Measurements from ENCODE around the gene ALG6.

ALG6 gene

DNA sequence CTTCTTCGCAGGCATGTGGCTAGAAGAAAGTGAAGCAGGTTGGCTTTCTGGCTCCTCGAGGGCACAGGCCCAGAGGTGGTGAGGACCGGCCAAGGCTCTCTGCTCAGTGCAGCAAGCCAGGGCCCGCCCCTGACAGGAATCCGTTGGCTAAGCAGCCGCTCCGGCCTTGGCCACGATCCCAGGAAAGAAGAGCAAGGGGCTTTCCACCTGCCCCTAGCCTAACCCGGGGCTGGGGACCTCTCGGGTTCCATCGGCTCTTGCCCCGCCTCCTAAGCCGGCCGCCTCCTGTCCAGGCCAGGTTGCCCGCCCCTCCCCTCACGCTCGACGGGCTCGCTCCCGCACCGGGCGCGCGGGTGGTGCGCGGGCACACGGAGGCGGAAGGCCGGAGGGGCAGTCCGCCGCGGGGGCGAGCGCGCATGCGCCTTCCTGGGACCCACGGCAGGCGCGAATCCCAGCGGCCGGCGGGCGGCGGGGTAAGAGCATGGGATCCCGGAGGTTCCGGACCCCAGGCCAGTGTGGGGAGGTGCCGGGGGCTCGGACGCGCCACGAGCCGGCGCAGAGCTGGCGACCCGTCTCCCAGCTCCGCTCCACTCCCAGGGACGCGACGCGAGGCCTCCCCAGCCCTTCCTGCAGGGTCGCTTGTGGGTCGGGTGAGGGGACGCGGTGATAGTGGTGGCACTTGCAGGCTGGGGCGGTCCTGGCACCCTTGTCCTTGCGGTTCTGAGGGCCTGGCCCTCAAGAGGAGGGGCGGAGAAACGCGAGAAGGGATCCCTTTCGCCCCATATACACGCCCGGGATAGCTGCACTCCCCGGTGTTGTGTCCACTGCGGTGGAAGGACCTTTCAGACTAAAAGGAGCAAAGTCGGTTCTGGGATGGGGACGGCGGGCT, at the start of gene ALG6:
Gene ALG6, plus strand, starts transcription at position 413 of the 889 bp plus-strand sequence. CDS start 3,351 bp downstream, outside the sequence.
- DNase-seq (ENCODE audit: low read depth) = peak; percentile 92

DNA sequence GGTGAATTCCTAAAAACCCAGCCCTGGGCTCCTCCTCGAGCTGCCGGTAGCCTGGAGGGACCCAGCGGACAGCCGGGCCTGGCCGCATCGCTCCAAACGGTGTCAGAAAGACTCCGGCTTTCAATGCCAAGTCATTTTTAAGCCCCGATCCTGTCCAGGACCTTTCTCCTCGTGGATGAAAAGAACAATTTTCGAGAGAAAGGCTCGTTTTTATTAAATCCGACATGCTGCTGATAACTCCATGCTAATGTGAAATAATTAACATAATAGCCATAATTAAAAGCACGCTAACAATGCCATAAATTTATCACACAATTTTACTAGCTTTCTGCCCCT, 49.6 kb upstream of the ALG6 start:
- no peak for DNase-seq (ENCODE audit: low read depth)

DNA sequence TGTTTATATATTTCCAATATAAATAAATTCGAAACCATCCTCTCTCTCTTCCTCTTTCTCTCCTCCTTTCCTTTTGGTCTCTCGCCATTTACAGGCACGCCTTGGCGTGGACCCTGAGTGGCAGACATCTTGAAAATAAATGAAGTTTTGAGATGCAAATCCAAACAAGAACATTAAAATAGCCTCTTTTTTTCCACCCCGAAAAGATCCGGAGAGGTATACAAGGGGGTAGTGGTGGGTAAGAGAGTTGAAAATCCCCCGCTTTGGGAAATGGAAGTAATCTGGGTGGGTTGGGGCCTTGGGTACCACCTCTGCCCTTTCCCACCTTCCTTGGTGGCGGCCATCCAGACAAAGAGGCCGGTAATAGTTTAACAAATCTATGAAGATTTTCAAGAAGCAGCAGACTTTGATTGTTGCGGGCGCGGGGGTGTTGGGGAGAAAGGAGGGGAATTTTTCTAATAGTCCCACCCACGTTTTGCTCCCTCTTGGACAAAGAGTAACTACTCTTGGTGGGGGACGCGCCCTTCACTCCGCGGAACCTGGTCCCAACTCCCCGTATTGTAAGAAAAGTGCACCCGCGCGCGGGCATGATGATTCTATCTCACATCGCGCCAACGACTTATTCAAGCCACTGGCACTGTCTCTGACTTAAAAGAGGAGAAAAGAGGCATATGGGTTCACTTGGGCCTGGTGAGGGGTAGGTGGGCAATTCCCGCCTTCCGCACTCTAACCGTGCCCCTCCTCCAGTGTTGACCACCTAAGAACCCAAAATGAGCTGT, 49.0 kb upstream of the ALG6 start:
- no peak for DNase-seq (ENCODE audit: low read depth)

GRCh38 chr1:63319046-63320021, 48.1 kb upstream of the ALG6 start:
- no peak for DNase-seq (ENCODE audit: low read depth)

DNA sequence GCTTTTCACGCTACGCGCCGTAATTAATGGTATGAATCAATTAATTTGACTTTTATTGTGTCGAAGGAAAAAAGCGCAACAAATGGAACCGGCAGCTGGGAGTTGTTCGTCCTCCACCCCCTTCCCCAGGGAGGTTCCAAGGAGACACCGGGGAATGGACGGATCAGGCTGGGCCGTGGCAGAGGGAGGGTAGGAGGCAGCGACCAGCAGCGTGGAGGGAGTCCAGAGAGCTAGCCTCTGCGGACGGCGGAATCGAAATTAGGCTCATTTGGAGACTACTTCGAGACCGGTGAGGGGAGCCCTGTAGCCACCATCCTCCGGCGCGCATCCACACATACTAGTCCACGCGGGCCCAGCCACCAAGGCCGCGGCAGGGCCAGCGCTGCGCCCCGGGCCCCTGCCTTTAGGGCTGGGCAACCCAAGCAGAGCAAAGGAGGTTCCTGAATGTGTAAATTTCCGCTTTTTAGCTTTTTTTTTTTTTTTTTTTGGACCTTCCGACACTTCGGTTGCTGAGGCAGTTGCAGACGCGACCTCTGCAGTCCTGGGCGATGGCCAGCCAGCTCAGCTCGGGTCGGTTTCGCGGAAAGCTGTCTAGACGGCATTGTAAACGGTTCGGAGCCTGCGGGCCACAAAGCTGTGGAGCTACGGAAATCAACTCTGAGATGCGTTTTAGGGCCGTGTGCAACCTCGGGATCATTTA, 47.3 kb upstream of the ALG6 start:
- no peak for DNase-seq (ENCODE audit: low read depth)

GRCh38 chr1:63321066-63321784, 46.2 kb upstream of the ALG6 start:
- DNase-seq (ENCODE audit: low read depth) = no peak

- DNase-seq (ENCODE audit: low read depth) = no peak
These were observed 45.7 kb upstream of the ALG6 start for GRCh38 chr1:63321785-63322113.

DNA sequence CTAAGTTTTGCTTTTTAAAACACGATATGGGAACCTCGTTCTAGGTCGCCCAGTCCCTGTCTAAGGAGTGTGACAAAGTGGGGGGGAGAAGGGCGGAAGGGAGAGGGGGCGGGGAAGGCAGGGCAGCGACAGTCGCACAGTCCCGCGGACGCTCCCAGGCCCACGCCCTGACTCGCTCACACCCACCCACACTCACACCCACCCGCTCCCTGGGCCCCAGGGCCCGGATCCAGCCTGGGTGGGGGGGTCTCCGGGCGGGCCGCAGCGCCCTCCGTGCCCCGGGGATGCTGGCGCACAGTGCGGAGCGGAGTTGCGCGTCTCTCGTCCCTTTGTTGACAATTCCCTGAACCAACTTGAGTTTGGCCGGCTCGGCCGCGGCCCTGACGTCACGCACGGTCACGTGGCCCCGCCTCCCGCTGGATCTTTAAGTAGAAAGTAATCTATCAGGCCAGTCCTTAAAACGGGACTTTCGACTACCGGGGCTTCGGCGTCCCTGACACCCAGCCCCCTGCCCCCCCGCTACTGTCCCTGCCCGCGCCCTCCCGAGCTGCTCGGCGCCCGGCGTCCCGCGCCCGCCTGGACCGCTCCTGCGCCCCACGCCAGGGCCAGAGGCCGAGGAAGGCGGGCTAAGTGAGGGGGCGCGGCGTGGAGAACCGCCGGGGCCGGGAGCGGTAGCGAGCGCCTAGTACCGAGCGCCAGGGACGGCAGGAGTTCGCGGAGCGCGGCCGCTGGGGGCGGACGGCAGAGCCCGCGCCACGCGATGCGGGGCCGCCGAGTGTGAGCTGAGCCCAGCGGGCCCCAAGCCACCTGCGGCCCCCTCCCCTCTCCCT, 45.1 kb upstream of the ALG6 start, which contains the start of gene FOXD3:
Gene FOXD3, plus strand, starts transcription at position 454 of the 830 bp plus-strand sequence. CDS start 492 bp downstream, outside the sequence.
- DNase-seq (ENCODE audit: low read depth) = peak; percentile 31

DNA sequence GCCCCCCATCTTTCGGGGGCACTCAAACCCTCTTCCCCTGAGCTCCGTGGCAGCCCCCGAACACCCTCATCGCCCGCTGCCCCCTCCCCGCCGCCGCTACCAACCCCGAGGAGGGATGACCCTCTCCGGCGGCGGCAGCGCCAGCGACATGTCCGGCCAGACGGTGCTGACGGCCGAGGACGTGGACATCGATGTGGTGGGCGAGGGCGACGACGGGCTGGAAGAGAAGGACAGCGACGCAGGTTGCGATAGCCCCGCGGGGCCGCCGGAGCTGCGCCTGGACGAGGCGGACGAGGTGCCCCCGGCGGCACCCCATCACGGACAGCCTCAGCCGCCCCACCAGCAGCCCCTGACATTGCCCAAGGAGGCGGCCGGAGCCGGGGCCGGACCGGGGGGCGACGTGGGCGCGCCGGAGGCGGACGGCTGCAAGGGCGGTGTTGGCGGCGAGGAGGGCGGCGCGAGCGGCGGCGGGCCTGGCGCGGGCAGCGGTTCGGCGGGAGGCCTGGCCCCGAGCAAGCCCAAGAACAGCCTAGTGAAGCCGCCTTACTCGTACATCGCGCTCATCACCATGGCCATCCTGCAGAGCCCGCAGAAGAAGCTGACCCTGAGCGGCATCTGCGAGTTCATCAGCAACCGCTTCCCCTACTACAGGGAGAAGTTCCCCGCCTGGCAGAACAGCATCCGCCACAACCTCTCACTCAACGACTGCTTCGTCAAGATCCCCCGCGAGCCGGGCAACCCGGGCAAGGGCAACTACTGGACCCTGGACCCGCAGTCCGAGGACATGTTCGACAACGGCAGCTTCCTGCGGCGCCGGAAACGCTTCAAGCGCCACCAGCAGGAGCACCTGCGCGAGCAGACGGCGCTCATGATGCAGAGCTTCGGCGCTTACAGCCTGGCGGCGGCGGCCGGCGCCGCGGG, 44.2 kb upstream of the ALG6 start:
- no peak for DNase-seq (ENCODE audit: low read depth)

DNA sequence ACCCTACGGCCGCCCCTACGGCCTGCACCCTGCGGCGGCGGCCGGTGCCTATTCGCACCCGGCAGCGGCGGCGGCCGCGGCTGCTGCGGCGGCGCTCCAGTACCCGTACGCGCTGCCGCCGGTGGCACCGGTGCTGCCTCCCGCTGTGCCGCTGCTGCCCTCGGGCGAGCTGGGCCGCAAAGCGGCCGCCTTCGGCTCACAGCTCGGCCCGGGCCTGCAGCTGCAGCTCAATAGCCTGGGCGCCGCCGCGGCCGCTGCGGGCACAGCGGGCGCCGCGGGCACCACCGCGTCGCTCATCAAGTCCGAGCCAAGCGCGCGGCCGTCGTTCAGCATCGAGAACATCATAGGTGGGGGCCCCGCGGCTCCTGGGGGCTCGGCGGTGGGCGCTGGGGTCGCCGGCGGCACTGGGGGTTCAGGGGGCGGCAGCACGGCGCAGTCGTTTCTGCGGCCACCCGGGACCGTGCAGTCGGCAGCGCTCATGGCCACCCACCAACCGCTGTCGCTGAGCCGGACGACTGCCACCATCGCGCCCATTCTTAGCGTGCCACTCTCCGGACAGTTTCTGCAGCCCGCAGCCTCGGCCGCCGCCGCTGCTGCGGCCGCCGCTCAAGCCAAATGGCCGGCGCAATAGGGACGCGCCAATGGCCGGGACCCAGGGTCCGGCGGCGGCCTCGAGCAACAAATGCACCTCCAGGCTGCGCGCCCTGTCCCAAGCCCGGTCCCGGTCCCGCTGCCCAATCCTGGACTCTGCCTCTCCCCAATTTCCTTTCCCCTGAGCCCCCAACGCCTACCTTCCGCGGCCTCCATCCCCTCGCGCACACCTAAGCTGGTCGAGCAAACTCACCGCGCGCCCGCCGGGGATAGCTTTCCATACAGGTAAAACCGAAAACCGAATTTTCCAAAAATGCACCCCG, 43.3 kb upstream of the ALG6 start:
- DNase-seq (ENCODE audit: low read depth) = no peak

DNA sequence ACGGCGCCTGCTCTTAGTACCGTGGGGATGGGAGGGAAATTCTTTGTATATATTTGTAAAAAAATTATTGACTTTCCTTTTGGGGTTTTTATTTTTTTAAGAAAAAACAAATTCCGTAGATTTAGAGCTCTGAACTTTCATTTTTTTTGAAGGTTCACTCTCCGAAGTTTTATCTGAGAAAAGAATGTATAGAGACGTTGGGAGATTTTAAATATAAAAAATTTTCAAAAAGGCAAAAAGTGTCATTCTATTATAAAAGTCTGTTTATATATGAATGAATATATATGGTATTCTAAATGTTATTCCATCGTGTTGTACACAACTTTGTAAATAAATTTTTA, 42.7 kb upstream of the ALG6 start:
- no peak for DNase-seq (ENCODE audit: low read depth)

GRCh38 chr1:63325279-63325985, 42.0 kb upstream of the ALG6 start:
- no peak for DNase-seq (ENCODE audit: low read depth)

GRCh38 chr1:63326106-63326472, 41.3 kb upstream of the ALG6 start:
- DNase-seq (ENCODE audit: low read depth) = no peak

DNA sequence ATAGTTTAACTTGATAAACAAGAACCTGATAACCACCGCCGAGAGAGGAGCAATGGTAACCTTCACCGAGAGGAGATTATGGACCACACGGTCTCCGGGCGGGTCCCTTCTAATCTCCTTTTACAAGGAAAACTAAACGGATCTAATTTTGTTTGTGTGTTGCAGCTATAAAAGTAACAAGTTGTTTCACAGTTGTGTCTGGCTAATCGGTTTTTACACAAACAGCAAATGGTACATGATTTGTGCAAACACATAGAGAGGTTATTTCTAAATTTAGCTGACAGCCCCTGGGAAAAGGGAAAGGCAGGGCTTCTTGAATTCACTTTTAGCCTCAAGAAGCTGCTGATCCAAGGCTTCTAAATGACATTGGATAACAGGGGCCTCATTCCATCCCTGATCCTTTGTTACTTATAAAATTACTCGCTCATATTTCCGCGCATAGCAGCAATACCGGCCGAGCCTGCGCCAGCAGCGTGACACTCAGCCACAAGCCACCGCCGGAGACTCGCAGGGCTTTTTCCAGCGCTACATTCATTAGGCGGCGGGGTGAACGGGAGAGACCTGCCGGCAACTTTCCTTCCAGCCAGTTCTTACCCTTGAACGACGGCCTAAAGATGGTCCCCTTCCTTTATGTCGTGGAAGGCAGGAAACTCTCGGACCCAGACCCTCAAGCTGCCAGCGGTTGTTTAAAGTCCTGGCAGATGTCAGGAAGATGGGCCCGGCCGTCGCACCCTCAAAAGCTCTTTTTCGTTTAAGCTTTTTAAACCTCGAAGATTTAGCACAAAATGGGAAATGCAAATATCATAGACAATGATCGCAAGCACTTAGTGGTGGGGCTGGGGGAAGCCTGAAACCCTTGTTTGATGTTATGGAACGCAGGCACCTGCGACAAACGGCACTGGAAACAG, 40.7 kb upstream of the ALG6 start:
- DNase-seq (ENCODE audit: low read depth) = no peak

DNA sequence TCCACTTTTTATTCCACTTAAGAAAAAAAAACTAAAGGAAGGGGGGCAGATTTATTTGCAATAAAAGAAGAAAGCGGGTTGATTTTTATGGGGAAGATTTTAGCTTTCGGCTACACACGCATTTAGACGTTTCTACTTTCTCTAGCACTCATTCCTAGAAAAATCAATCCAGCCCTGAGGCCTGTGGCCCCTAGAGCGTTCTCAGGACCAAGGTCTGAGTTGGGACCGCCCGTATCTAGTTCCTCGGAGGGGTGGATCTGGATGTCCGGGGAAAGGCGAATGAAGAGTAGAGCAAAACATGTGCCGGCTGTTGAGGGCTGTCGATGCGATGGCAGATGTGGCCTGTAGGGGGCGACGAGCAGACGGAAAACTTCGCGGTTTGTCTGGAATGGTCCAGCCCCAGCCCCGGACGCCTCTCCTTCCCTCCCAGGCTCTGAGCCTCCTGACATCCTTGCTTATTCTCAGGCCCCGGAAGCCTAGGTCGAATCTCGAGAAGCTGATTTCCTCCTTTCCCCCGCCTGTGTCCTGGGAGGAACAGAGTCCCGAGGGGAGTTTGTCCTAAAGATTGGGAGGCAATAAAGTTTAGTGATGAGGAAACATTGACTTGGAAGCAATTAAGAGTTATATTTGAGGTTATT, 39.9 kb upstream of the ALG6 start:
- DNase-seq (ENCODE audit: low read depth) = peak; percentile 49

DNA sequence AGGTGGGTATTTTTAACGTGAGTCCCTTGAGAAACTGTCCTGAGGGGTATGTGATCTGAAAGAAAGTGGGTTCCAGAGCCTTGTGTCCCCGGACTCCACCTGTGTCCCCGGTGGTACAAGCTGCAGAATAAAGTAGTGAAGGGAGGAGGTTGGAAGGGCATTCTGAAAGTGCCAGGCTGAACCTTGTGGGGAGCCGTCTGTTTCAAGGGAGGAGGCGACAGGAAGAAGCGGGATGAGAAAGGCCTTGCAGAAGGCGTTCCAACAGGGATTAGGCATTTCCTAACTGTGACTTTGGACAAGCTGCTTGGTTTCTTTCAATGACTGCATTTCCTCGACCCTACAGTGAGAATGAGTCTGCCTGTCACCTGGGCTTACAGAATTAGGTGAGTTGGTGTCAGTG, 39.3 kb upstream of the ALG6 start:
- no peak for DNase-seq (ENCODE audit: low read depth)

All from fibroblast of gingiva (primary cell).